Suppressor macrophage (primary cell): ENCODE measurements around the gene BBLN.
"Not testable (repeated sequence)": the region's sequence is repeated elsewhere in the genome, so short reads cannot be mapped to it uniquely, and the experiment has no call there.

Experiments used
- DNase-seq, 4 experiments: peaks; one replicate each; pipeline ENCODE4 v3.0.0-alpha.2; 2020 to 2022

The BBLN gene

GRCh38 chr9:128124873-128125579 lies 35.0 kb upstream of the BBLN start:
- peak; percentile 74 to 91 (median 77) for DNase-seq

GRCh38 chr9:128125580-128126354 lies 34.3 kb upstream of the BBLN start:
- DNase-seq = no peak

- DNase-seq = peak; percentile 91 to 97 (median 94)
These were observed 32.5 kb upstream of the BBLN start, which contains the start of gene PTGES2 for GRCh38 chr9:128127568-128127989. Gene PTGES2 (minus strand): TSS chr9:128127729. CDS start chr9:128127717, 12 bp downstream.

- peak; percentile 85 to 94 (median 90) for DNase-seq
These were observed 31.9 kb upstream of the BBLN start for GRCh38 chr9:128127990-128128835.

- no peak for DNase-seq
These were observed 31.1 kb upstream of the BBLN start for GRCh38 chr9:128128836-128129590.

GRCh38 chr9:128129976-128130590 lies 30.0 kb upstream of the BBLN start:
- DNase-seq = not testable (repeated sequence)

GRCh38 chr9:128130651-128131050 lies 29.4 kb upstream of the BBLN start:
- DNase-seq = not testable (repeated sequence)

- not testable (repeated sequence) for DNase-seq
These were observed 28.7 kb upstream of the BBLN start for GRCh38 chr9:128131346-128131745.

GRCh38 chr9:128132139-128132538 lies 27.9 kb upstream of the BBLN start:
- DNase-seq = not testable (repeated sequence)

- not testable (repeated sequence) for DNase-seq
These were observed 24.5 kb upstream of the BBLN start for GRCh38 chr9:128135561-128135960.

GRCh38 chr9:128136816-128137793 lies 23.0 kb upstream of the BBLN start:
- no peak for DNase-seq

GRCh38 chr9:128138001-128138400 lies 22.1 kb upstream of the BBLN start:
- DNase-seq = no peak

- DNase-seq = no peak
These were observed 20.4 kb upstream of the BBLN start for GRCh38 chr9:128139621-128140020.

- DNase-seq = no peak
These were observed 18.5 kb upstream of the BBLN start for GRCh38 chr9:128141604-128142003.

GRCh38 chr9:128142061-128142460 lies 18.0 kb upstream of the BBLN start:
- DNase-seq = no peak

GRCh38 chr9:128142596-128142995 lies 17.5 kb upstream of the BBLN start:
- no peak for DNase-seq

GRCh38 chr9:128143525-128144238 lies 16.4 kb upstream of the BBLN start:
- no peak for DNase-seq

GRCh38 chr9:128144239-128145181 lies 15.6 kb upstream of the BBLN start:
- DNase-seq = no peak
